ENCODE data around the gene PLAAT4.
"Not testable (repeated sequence)": the region's sequence is repeated elsewhere in the genome, so short reads cannot be mapped to it uniquely, and the experiment has no call there.

Gene PLAAT4

GRCh38 chr11:63547061-63547460 is 10.5 kb downstream of the PLAAT4 start:
- no peak for DNase-seq

GRCh38 chr11:63548178-63548577 is 11.6 kb downstream of the PLAAT4 start:
- DNase-seq: no peak

GRCh38 chr11:63549411-63549810 is 12.8 kb downstream of the PLAAT4 start:
- no peak for DNase-seq

GRCh38 chr11:63550156-63550700 is 13.6 kb downstream of the PLAAT4 start:
- not testable (repeated sequence) for DNase-seq

- DNase-seq: no peak
Observed at GRCh38 chr11:63551091-63551888, 14.7 kb downstream of the PLAAT4 start.

GRCh38 chr11:63551889-63552266 is 15.3 kb downstream of the PLAAT4 start:
- DNase-seq: no peak

GRCh38 chr11:63552921-63553320 is 16.3 kb downstream of the PLAAT4 start:
- DNase-seq: no peak

- no peak for DNase-seq
Observed at GRCh38 chr11:63553759-63554158, 17.2 kb downstream of the PLAAT4 start.

GRCh38 chr11:63554877-63555223 is 18.2 kb downstream of the PLAAT4 start:
- DNase-seq: no peak

- DNase-seq: no peak
Observed at GRCh38 chr11:63556404-63557013, 19.9 kb downstream of the PLAAT4 start.

- no peak for DNase-seq
Observed at GRCh38 chr11:63557570-63557969, 21.0 kb downstream of the PLAAT4 start.

- DNase-seq: no peak
Observed at GRCh38 chr11:63558459-63559157, 22.0 kb downstream of the PLAAT4 start.

GRCh38 chr11:63560506-63561180 is 24.0 kb downstream of the PLAAT4 start:
- no peak for DNase-seq

- no peak for DNase-seq
Observed at GRCh38 chr11:63563201-63564055, 26.8 kb downstream of the PLAAT4 start, which contains the start of gene PLAAT2. PLAAT2 (minus strand) TSS chr11:63563379; CDS start chr11:63563324, 55 bp downstream.

GRCh38 chr11:63564056-63564774 is 27.6 kb downstream of the PLAAT4 start:
- no peak for DNase-seq

GRCh38 chr11:63564784-63565350 is 28.3 kb downstream of the PLAAT4 start:
- no peak for DNase-seq

GRCh38 chr11:63567044-63567840 is 30.6 kb downstream of the PLAAT4 start:
- no peak for DNase-seq

- no peak for DNase-seq
Observed at GRCh38 chr11:63569570-63569969, 33.0 kb downstream of the PLAAT4 start.

- DNase-seq: no peak
Observed at GRCh38 chr11:63572026-63572688, 35.5 kb downstream of the PLAAT4 start.
